ENCODE results near the gene SYPL2. TPM values are rescaled to one million over a fixed set of nuclear protein-coding genes. Genes with fewer than 3 reads are reported as not detected.

The SYPL2 gene
- total and polyA plus RNA-seq, 2 donors (not counting 3 experiments of a cell fraction or from before 2014, with no cell fraction given) = not detected

DNA sequence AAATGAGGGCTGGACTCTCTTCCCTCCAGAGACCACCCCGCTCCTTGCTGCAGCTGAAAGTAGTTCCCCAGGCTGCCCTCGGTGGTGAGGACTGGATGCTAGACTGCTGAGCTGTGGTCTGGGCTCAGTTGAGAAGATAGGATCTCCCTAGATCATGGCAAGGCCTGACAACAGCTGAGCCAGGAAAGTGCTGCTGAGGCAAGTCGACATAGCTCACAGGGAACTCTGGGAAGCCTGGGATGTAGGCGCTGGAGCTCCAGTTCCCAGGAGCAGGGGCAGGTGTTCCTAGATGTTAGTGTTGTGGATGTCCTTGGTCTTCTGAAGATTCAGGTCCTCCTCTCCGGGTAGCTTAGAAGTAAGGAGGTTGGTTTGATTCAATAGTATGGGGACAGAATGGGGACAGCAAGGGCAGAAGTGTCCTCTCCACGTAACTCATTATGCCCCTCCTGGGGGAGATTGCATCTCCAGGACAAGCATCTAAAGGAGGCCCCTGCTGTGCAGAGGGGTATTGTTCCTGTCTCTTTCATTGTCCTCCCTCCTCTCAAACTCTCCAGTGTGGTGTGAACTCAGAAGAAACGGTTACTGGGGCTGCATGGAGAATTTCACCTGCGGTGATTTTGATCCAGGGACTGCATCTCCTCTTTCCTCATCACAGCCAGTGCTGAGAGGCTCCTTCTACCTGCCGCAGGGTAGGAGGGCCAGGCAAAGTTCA is 31.3 kb downstream of the SYPL2 start:
- H3K9me3 ChIP-seq (replicated peaks; ENCODE audit: control insufficient read depth, insufficient read depth, low read length) = no peaks in the 10 kb centered on the region
- H3K9ac ChIP-seq (replicated peaks; ENCODE audit: extremely low read depth, insufficient read depth, low read length) = no peak overlapping the region
- ChIA-PET CTCF (interaction anchor here (0.5 to 23.0 kb wide), 10 partner anchors 9 to 487 kb away, joined by 3 to 955 read pairs (median 4); partner anchors contain the start of genes AHCYL1, AMIGO1 and GPR61), POLR2A (no interaction called here)
- H3K4me2 ChIP-seq (ENCODE audit: insufficient read depth, low read length) = no peak overlapping the region
- dilution Hi-C loops (cut with MboI; ENCODE audit: extremely low pct_ligation_motif_present, low sequenced_read_pairs) = no loop called here
- H3K27me3 ChIP-seq (ENCODE audit: control insufficient read depth in 2 of 2, insufficient read depth in 2 of 2, low read length in 2 of 2) = no peaks in the 10 kb centered on the region
- H3K79me2 ChIP-seq (ENCODE audit: control insufficient read depth, insufficient read depth, low read length) = peaks cover 2% of the 10 kb centered on the region
- H3K4me3 ChIP-seq (replicated peaks in 1 of 3; ENCODE audit: insufficient read depth in 1 of 3, low read depth in 1 of 3, low read length in 3 of 3) = no peak overlapping the region
- H3K4me1 ChIP-seq (ENCODE audit: control insufficient read depth, extremely low read depth, insufficient read depth, low read length) = peaks cover 19% of the 10 kb centered on the region
- DNase-seq (ENCODE audit: low read depth, low spot score) (no peak), FAIRE-seq (no peak)
- no peaks in the 10 kb centered on the region for H4K20me1 ChIP-seq (replicated peaks; ENCODE audit: control insufficient read depth, extremely low read depth, insufficient read depth, low read length)
- BruUV-seq (replicated peaks) = no TSS peak
- TF ChIP-seq POLR2AphosphoS5 (IDR thresholded peaks at IDR 0.05; ENCODE audit: insufficient read depth, low read depth, low read length) = no peak
- TF ChIP-seq POLR2A (IDR thresholded peaks at IDR 0.05; ENCODE audit: low read depth, low read length) = no peak
- TF ChIP-seq EZH2 (IDR thresholded peaks at IDR 0.05; ENCODE audit: borderline replicate concordance, low read depth, low read length, severe bottlenecking) = no peak
- TF ChIP-seq FOS (IDR thresholded peaks at IDR 0.05; ENCODE audit: borderline replicate concordance, insufficient read depth, low read length) = no peak
- no peak for TF ChIP-seq MAX (IDR thresholded peaks at IDR 0.05; ENCODE audit: insufficient read depth, insufficient read length)
- no peak for TF ChIP-seq JUN (IDR thresholded peaks at IDR 0.05; ENCODE audit: borderline replicate concordance, insufficient read depth, insufficient read length, low read depth)
- no peak for TF ChIP-seq MYC (IDR thresholded peaks at IDR 0.05; ENCODE audit: low read depth, low read length)
- no peak for TF ChIP-seq GATA2 (IDR thresholded peaks at IDR 0.05; ENCODE audit: insufficient read depth, insufficient read length, low read depth, low read length)
- no peak for TF ChIP-seq CTCF (IDR thresholded peaks at IDR 0.05; ENCODE audit: extremely low read depth in 1 of 2, insufficient read depth in 1 of 2, low read depth in 1 of 2, low read length in 2 of 2)
- intact Hi-C loops (cut with micrococcal nuclease) = loop anchor here (1.0 to 5.0 kb wide), 3 partner anchors 35 to 245 kb away; partner anchors contain the start of gene GSTM3
- no peak overlapping the region for H3K27ac ChIP-seq (ENCODE audit: insufficient read depth, low read depth, low read length)
- no peak overlapping the region for H2AFZ ChIP-seq (ENCODE audit: low read depth, low read length)
- H3K36me3 ChIP-seq (ENCODE audit: control insufficient read depth in 2 of 2, extremely low read depth in 1 of 2, insufficient read depth in 2 of 2, low read length in 2 of 2) = peaks cover 2 to 7% of the 10 kb centered on the region in 2 experiments
- no peaks in the 10 kb centered on the region for H3K9me1 ChIP-seq (replicated peaks; ENCODE audit: control insufficient read depth, extremely low read depth, insufficient read depth, low read length)
